Stimulated activated CD8-positive, alpha-beta memory T cell treated with anti-CD3 and anti-CD28 coated beads, Interleukin-15, amount 100 ng/mL, for 1 hour (primary cell): ENCODE data around the gene METTL8.
"Not testable (repeated sequence)": the region's sequence is repeated elsewhere in the genome, so short reads cannot be mapped to it uniquely, and the experiment has no call there.

Source experiments
- DNase-seq: peaks from one replicate; pipeline ENCODE4 v3.0.0-alpha.2; 2020; ENCODE audit warnings: low read depth

METTL8 gene

DNA sequence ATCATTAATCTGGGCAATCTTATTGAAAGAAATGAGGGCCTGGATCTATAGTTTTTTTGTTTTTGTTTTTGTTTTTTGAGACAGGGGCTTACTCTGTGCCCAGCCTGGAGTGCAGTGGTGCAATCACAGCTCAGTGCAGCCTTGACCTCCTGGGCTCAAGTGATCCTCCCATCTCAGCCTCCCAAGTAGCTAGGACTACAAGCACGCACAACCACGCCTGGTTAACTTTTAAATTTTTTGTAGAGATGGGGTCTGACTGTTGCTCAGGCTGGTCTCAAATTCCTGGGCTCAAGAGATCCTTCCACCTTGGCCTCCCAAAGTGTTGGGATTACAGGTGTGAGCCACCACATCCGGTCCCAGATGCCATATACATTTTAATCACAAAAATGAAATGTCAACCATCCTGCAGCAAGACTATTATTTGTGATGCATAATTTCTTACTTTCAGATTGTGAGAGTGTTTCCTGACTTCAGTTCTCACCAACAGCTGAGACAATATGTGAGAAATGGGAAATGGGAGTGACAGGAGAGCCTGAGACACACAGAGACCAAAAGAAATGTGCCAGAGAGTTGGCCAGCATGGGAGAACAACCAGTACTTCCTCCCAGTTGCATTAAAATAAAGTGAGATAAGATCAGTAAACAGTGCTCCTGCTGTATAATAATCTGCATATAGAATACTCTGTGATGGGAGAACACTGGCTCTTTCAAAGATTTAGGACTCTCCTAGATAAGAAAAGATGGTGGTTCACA lies 87.6 kb downstream of the METTL8 start:
- DNase-seq = no peak

DNA sequence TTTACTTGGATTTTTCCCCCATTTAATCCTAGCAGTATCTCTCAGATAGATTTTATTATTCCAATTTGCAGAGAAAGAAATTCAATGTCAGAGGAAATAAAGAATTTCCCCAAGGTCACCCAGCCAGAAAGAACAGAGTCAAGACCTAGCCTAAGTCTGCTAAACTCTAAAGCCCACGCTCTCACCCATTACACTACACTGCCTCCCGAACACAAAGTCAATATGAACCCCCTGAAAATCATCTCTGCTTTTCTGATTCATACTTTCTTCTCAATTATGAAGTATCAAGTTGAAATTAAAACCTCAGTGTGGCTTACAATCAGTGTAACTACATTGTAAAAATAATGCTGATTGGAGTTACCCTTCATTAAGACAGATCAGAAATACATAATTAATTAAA lies 89.6 kb downstream of the METTL8 start:
- DNase-seq = no peak

DNA sequence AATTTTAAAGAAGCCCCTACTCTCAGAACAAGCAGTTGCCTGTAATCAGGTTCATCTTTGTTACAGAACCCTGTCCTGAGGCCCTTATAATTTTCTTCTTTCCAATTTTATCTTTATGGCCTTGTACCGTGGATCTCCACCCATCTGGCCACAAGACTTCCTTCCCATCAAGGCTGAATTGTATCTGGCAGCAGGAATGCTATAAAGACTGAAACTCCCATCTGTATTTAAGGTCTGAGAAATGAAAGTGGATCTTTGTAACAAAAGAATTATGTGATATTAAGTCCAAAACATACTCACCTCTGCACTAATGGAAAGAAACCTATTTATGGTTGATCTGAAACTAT lies 91.8 kb downstream of the METTL8 start:
- DNase-seq = no peak

DNA sequence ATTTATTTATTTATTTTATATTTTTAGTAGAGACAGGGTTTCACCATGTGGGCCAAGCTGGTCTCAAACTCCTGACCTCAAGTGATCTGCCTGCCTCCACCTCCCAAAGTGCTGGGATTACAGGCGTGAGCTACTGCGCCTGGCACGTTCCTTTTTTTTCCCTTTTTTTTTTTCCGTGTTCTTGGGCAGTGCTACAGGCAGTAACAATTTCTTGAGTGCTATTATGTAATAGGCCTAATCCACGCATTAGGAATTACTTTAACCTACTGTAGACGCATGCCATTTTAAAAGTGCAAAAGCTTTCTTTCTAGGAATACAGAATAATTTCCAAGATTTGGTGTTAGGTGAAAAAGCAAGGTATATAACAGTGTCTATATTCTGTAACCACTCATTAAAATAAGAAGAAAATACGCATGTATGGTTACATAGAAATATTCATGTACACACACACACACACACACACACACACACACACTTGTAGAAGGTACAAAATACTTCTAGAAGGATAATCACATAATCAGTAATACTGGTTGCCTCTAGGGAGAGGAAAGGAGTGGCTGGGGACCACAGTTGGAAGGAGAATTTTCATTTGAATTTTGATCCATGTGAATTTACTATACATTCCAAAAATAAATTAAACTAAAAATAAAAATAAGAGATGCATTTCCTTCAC lies 92.3 kb downstream of the METTL8 start:
- no peak for DNase-seq

DNA sequence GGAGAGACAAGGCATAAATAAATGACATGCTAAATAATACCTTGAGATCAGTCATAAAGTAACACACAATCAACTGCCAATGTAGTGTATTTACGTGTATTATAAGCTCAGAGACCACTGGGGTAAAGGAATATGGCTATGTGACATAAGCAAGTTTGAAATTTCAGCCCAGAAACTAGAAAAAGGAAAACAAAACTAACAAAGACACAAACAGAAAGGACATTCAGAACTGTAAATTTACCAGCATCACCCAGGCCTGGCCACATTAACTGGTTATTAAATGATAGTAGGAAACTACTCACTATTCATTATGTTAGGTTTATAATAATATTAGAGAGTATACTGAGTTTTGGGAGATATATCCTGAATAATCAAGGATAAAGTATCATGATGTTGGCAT lies 98.8 kb downstream of the METTL8 start:
- DNase-seq = no peak

DNA sequence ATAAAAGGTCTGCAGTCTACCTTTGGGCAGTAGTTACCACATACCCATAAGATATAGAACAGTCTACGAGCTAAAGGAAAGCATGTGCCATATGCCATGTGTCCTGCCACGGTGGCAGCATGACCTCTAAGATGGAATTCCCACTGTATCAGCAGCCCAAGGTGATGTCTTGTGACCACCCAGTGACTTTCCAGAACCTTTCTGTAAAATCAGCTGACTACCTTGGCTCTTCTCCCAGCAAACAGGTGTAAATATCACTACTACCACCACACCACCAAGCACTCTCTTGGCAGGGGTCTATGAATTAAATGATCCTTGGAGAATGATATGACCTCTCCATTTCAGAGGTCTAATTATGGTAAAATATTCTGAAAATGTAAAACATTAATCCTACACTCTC lies 99.6 kb downstream of the METTL8 start:
- DNase-seq = no peak

DNA sequence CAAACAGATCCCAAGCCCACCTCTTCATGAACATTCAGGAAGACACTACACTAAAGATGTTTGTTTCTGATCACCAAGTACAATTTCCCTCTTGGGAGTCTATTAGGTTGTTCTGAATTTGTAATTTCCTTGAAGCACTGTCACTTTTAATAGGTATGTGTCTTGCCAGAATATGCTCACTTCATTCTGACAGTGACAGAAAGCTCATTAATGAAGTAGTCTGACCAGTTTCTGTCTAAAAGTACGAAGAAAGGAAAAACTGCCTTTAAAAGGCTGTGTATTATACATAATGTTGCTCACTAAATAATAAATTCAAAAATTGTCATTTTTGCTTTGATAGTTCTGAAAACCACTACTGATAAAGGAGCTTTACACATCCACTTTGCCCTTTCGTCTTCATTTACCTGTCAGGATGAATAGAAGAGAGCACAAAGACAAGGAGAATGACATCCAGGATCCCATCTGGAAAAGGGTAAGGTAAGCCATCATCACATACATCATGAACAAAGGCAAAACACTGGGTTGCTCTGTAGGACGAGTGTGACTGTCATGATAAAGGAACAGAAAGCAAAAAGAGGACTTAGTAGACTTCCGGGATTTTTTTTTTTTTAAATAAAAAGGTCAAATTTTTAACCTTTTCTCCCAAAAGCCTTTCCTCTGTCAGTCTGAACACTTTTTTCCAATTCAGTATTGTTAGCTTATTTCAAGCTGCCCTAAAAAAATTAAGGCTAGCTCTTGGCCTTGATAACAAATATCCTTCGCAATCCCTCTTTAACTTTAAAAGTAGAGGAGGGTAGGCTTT lies 103.4 kb downstream of the METTL8 start:
- DNase-seq = no peak

DNA sequence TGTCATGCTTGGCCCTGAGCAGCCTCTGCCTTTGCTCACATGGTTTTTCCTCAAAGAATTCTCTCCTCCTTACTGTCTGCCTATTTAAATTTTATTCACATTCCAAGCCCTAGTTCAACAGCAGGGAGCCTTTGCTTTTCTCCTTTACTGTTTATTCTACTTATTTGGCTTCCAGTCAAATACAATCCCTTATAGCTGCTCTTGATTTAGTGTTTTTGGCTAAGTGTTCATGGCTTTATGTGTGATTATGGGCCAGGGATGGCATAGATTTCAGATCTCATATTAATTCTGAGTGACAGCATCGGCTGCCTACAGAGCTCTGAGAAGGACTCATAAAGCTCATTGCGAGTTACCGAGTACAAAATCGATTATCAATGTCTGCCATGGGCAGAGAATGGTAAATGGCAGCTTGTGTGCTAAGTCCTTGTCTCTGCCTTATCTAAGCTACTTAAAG lies 106.7 kb downstream of the METTL8 start:
- DNase-seq = no peak

DNA sequence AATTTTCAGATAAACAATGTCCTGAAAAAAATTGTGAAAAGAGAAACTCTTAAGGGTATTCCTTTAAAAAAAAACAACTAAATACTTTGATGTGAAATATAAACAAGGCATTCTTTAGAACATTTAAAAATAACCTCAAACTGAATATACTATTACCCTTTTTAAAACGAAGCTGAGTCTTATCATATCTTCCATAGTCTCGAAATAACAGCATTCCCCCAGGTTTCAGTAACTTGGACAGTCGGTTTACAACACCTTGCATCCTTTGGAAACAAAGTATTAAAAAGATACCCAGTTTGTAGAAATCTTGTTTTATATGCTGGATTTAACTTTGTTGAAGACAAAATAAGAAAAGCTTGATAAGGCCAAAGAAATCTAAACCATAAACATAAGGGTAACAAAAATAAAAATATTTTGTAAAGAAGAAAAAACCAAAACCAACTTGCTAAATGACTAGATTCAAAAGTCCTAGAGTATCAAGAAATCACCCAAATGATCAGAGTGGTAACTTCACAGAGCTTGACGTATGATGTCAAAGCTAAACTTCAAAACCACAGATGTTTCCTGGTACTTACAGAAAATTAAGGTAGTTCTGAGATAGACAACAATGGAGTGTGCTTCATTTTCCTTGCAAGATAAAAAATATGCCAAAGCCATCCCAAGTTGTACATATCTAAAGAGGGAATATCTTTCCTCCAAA lies 107.8 kb downstream of the METTL8 start:
- no peak for DNase-seq

DNA sequence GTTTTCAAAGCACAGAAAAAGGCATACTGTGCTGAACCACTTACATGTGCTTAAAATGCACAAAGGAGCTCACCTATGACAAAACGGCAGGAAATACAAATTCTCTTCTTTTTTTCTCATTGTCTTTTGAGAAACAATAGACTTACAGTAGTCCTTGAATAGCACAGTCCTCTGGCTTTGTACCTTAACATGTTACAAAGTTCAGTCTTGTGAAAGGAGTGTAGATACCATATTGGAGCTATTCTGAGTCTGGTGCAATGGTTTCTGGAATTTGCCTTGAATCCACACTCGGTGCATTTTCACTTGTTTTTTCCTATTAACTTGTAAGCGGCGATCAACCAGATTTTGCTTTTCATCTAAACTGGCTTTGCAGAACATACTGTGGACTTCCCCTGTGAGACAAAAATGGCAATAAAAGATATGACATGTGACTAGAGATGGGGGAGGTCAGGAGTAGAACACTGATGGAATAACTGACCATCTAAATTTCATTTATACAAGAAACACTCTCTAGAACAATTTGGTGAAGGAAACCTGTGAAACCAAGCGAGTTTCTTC lies 109.7 kb downstream of the METTL8 start:
- no peak for DNase-seq

DNA sequence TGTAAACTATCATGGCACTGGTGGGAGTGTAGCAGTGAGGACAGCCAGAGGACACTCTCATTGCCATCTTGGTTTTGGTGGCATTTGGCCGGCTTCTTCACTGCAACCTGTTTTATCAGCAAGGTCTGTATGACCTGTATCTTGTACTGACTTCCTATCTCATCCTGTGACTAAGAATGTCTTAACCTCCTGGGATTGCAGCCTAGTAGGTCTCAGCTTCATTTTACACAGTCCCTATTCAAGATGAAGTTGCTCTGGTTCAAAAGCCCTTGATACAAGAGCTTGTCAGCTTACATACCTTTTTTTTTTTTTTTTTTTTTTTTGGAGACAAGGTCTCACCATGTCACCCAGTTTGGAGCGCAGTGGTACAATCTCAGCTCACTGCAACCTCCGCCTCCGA lies 110.9 kb downstream of the METTL8 start:
- DNase-seq = no peak

DNA sequence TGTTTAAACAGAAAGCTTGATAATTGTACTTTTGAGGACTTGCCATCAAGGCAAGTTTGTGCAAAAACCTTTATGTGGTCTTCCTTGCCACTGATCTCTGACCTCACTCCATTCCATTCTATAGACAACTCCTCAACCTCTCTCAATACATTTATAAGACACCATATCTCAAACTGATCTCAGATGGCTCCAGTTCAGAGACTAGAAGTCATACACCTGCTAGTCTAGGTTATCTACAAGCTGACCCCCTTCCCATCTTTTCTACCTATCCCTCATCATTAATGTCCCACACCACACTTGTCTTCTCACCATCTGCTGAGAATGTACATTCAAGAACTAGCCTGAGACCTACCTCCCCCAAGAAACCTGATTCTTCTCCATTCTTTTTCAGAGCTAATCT lies 113.1 kb downstream of the METTL8 start:
- no peak for DNase-seq

DNA sequence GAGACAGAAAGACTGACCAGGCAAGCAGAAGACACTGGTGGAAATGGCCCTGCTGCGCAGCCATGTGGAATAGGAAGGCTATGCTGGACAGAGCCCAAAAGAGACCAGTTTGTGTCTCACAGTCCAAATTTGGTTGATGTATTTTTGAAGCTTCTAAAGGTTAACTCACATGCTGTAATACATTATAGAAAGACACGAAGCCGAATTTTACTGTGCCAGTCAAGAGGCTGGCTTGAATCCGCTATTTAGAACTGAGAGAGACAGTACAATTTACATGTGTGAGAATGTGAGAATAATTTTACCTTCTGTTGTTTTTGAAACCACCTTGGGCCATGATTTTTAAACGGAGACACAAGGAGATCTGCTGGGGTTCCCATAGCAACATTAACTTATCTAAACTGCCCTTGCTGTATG lies 113.6 kb downstream of the METTL8 start:
- no peak for DNase-seq

DNA sequence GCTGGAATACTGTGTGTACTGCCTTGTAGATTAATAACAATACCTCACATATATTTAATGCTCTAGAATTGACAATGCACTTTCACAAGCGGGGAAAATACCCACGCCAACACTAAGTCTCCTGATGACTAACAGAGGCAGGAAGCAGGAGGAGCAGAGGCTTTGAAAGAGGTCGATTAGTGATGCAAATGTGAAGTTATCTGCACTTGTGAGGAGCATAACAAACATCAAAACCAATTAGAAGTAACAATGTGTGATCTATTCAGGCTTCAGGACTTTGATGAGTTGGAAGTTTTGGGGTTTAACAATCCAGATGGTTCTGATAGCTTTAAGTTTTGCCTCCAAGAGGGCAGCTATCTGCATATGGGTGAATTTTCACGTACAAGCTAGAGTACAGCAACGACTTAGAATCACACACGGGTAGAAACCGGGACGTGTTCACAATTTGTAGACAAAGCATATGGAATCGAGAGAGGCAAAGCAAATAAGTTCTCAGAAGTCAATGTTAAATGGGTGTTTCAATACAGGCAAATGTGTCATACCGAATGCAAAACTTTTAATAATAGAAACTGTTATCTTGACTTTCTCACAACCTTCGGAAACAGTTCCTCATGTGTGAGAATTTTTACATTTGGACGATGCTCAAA lies 114.5 kb downstream of the METTL8 start:
- DNase-seq = no peak

DNA sequence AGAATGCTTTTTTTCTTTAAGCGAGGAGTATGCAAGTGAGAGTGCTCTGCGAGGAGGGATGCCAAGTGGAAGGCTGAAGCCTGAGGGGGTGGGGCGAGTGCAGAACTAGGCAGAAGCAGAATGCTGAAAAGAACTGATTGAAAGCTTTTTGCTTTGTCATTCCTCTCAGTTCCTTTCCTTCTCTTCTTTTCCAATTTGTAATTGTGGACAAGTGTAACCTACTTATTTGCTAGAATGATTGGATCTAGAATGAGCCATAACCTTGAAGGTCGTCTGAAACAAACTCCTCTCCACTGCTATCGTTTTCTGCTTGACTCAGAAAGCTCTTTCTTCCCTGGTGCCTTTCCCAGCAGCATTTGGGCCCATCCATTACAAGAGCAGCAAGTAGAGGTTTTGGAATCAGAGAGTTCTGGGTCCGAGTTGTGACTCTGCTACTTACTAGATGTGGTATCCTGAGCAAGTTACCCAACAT lies 115.3 kb downstream of the METTL8 start:
- no peak for DNase-seq

DNA sequence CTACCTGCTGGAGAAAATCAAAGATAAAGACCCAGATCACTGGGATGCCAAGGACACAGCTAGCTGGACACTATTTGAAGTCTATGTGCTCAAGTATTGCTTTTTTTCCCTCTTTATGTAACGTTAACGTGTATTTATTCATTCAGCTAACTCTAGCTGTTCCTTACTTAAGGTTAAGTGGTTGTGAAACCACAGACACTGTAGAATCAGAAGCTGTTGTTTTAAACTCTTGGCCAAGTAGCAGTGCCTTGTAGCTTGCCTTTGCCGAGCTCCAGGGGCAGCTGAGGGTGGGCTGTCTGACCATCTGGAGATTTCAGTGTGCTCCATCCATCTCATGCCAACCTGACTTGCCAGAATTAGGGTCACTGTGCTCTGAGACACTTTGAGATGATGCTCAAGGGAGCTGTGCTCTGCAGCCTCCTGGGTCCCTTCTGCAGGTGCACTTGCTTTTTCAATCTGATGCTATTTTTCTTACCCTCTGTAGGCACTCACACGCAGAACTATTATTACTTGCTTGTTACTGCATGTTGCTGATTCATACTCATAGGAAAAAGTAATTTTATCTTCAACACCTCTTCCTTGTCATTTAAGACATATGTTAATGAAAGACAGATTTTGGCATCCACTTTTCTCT lies 116.2 kb downstream of the METTL8 start:
- DNase-seq = no peak

DNA sequence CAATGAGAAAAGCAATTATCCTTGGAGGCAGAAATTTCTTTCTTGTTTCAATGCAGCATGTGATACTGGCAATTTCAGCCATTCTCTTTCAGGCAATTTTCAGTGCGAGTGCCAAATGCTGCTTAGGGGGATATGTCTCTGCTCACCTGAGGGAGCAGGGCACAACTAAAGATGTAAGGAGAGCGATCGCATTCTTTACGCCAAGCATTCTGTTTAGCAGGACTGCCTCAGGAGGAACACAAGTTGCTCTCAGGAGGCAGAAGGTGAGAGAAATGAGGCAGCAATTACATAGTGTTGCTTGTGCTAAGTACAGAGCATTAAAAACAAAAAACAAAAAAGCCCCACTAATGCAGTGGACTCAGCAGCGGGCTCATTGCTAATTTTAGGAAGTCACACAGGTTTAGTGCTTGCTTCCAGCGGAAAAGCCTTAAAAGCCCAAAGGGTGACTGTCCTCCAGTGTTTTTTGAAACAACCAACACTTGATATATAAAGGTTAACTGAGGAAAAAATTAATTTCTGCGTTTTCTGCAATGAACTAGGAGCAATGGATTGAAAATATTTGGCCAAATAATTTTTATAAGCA lies 116.9 kb downstream of the METTL8 start:
- no peak for DNase-seq

DNA sequence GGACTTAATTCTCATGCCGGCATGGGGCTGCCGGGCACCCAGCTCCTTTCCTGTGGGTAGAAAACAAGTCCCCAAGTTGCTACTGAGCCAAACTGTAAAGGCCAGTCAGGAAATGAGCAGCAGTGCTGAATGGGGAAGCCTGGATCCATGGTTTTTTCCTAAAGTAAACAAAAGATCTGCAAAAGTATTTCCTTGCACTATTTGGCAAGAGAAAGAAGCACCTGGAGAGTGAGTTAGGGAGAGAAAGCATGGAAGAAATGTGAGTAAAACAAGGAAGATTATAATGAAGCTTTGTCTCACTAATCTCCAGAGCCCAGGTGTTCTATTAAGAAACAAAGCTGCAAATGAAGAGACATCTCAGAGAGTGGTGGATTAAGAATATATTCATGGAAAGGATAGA lies 117.6 kb downstream of the METTL8 start:
- no peak for DNase-seq

DNA sequence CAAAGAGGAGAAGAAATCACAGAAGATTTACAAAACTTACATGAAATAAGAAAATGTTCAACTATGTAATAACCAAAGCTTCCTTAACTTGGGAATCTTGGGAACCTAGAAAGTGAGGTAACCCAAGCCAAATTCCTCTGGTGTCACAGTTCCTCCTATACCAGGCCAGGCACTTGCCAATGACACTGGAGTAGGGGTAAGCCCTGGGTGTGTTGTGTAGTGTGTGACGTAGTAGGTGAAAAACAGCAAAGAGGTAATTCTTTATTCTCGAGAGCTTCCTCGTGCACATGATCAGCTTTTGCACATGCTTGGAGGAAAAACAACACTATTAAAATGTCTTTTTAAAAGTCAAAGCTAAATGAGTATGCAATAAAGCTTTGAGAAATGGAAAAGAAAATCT lies 118.0 kb downstream of the METTL8 start:
- no peak for DNase-seq

DNA sequence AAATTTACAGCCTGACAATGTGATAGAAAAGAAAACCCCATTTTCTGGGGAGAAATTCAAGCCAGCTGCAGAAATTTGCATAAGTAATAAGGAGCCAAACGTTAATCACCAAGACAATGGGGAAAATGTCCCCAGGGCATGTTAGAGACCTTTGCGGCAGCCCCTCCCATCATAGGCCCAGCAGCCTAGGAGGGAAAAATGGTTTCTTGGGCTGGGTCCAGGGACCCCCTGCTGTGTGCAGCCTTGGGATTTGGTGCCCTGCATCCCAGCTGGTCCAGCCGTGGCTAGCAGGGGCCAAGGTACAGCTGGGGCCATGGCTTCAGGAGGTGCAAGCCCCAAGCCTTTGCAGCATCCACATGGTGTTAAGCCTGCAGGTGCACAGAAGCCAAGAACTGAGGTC lies 121.6 kb downstream of the METTL8 start:
- DNase-seq = not testable (repeated sequence)

DNA sequence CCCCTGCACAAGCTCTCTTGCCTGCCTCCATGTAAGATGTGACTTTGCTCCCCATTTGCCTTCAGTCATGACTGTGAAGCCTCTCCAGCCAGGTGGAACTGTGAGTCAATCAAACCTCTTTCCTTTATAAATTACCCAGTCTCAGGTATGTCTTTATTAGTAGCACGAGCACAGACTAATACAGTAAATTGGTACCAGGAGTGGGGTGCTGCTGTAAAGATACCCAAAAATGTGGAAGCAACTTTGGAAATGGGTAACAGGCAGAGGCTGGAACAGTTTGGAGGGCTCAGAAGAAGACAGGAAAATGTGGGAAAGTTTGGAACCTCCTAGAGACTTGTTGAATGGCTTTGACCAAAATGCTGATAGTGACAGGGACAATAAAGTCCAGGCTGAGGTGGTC lies 122.2 kb downstream of the METTL8 start:
- DNase-seq = not testable (repeated sequence)
